Caco-2 (cell line): ENCODE results near the gene KCNQ5. TPM values are rescaled to one million over a fixed set of nuclear protein-coding genes. Genes with fewer than 3 reads are reported as not detected.

Experiments used
- BruUV-seq: library from RNA; stranded (reverse); fragments of 400-500 nt; replicated peaks from 2 replicates; lab custom pipeline; 2021; lab: Mats Ljungman, UMichigan
- CTCF ChIA-PET: fragments of 300-600 bp; sonication (Branson Sonifier 250); formaldehyde crosslinking; loops from one replicate; lab custom pipeline; 2022; ENCODE audit warnings: antibody characterized with exemption; lab: Charles Lee
- POLR2A ChIA-PET: fragments of 300-600 bp; sonication (Branson Sonifier 250); formaldehyde crosslinking; loops from one replicate; lab custom pipeline; 2022; ENCODE audit warnings: antibody characterized with exemption; lab: Charles Lee
- DNase-seq, 2 experiments: peaks; one replicate each; pipeline versions ENCODE4 v3.0.0 to v3.0.0-alpha.2; 2020 to 2022
- H3K27me3 ChIP-seq: replicated peaks from 2 replicates; pipeline ENCODE4 v1.6.0; 2011; ENCODE audit warnings: low read length; ENCODE audit not compliant: control insufficient read depth, insufficient read depth
- H3K36me3 ChIP-seq: 2 replicates; pipeline ENCODE4 v1.5.1; 2011; ENCODE audit warnings: low read length; ENCODE audit not compliant: control insufficient read depth, insufficient read depth
- H3K4me1 ChIP-seq: fragments of 250-450 bp; sonication (Bioruptor Pico); 2 replicates; pipeline ENCODE4 v1.5.1; 2020; ENCODE audit warnings: mild to moderate bottlenecking
- H3K4me3 ChIP-seq: 2 replicates; pipeline ENCODE4 v1.5.1; 2011; ENCODE audit warnings: low read depth, mild to moderate bottlenecking, control low read depth, low read length
- H3K9me3 ChIP-seq: fragments of 250-450 bp; sonication (Bioruptor Pico); 2 replicates; pipeline ENCODE4 v1.5.1; 2020; ENCODE audit warnings: mild to moderate bottlenecking, moderate library complexity
- H3K27ac Mint-ChIP-seq: one replicate; pipeline ENCODE4 v1.8.0; 2022; ENCODE audit warnings: mixed read lengths; ENCODE audit not compliant: unreplicated experiment
- H3K27me3 Mint-ChIP-seq: one replicate; pipeline ENCODE4 v1.8.0; 2022; ENCODE audit warnings: mixed read lengths; ENCODE audit not compliant: insufficient read depth, unreplicated experiment
- H3K36me3 Mint-ChIP-seq: one replicate; pipeline ENCODE4 v1.8.0; 2022; ENCODE audit warnings: mild to moderate bottlenecking, mixed read lengths; ENCODE audit not compliant: insufficient read depth, unreplicated experiment
- H3K4me1 Mint-ChIP-seq: one replicate; pipeline ENCODE4 v1.8.0; 2022; ENCODE audit warnings: low read depth, mixed read lengths; ENCODE audit not compliant: unreplicated experiment
- H3K4me3 Mint-ChIP-seq: one replicate; pipeline ENCODE4 v1.8.0; 2022; ENCODE audit warnings: mild to moderate bottlenecking, moderate library complexity, mixed read lengths; ENCODE audit not compliant: unreplicated experiment
- H3K9me3 Mint-ChIP-seq: one replicate; pipeline ENCODE4 v1.8.0; 2022; ENCODE audit warnings: mixed read lengths; ENCODE audit not compliant: unreplicated experiment
- intact Hi-C: fragments of 100-400 bp; cut with micrococcal nuclease; formaldehyde crosslinking; loops from one replicate; pipeline ENCODE4 v1.10.0; 2022; ENCODE audit not compliant: unreplicated experiment
- total RNA-seq: library from RNA; stranded (reverse); gene quantifications from 2 replicates; pipeline ENCODE4 v1.2.3, GENCODE V29; 2022
- TF ChIP-seq, protein P1 (sequence below), 2 experiments: fragments of 200-600 bp in 1 of 2; IDR thresholded peaks; 1 replicate in 1 of 2; 2 replicates in 1 of 2; pipeline versions ENCODE4 v1.5.1 to v1.8.0; 2011 to 2022; ENCODE audit warnings: antibody characterized with exemption in 1 of 2, control low read depth in 1 of 2, inconsistent platforms in 1 of 2, low read depth in 1 of 2, low read length in 1 of 2, mild to moderate bottlenecking in 1 of 2, moderate library complexity in 1 of 2; ENCODE audit not compliant: insufficient read depth in 1 of 2, severe bottlenecking in 1 of 2, unreplicated experiment in 1 of 2

The KCNQ5 gene
- total RNA-seq, 1 experiment from 2014 or later, result 0.20 TPM

DNA sequence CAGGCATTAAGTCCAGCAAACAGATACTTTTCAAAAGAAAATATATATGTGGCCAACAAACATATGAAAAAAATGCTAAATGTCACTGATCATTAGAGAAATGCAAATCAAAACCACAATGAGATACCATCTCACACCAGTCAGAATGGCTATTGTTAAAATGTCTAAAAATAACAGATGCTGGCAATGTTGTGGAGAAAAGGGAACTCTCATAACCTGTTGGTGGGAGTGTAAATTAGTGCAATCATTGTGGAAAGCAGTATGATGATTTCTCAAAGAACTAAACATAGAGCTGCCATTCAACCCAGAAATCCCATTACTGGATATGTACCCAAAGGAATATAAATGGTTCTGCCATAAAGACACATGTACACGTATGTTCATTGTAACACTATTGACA, 20.6 kb downstream of the KCNQ5 start:
- Histone ChIP-seq H3K36me3 (no peaks in the 10 kb centered on the region), H3K4me3 (no peak overlapping the region), H3K9me3 (no peaks in the 10 kb centered on the region), H3K4me1 (no peaks in the 10 kb centered on the region), H3K27me3 (no peaks in the 10 kb centered on the region)
- Mint-ChIP-seq H3K27me3 (peaks cover 15% of the 10 kb centered on the region), H3K4me3 (no peak overlapping the region), H3K36me3 (no peaks in the 10 kb centered on the region), H3K9me3 (no peaks in the 10 kb centered on the region), H3K4me1 (no peaks in the 10 kb centered on the region), H3K27ac (no peak overlapping the region)
- intact Hi-C loops, result no loop called here
- BruUV-seq, result no TSS peak
- TF ChIP-seq, protein P1, sequence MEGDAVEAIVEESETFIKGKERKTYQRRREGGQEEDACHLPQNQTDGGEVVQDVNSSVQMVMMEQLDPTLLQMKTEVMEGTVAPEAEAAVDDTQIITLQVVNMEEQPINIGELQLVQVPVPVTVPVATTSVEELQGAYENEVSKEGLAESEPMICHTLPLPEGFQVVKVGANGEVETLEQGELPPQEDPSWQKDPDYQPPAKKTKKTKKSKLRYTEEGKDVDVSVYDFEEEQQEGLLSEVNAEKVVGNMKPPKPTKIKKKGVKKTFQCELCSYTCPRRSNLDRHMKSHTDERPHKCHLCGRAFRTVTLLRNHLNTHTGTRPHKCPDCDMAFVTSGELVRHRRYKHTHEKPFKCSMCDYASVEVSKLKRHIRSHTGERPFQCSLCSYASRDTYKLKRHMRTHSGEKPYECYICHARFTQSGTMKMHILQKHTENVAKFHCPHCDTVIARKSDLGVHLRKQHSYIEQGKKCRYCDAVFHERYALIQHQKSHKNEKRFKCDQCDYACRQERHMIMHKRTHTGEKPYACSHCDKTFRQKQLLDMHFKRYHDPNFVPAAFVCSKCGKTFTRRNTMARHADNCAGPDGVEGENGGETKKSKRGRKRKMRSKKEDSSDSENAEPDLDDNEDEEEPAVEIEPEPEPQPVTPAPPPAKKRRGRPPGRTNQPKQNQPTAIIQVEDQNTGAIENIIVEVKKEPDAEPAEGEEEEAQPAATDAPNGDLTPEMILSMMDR (IDR thresholded peaks at IDR 0.05; ENCODE audit: insufficient read depth in 1 of 2, low read depth in 1 of 2, low read length in 1 of 2, severe bottlenecking in 1 of 2, unreplicated experiment in 1 of 2), result no peak
- ChIA-PET CTCF (no interaction called here), POLR2A (no interaction called here)
- DNase-seq, result no peak

DNA sequence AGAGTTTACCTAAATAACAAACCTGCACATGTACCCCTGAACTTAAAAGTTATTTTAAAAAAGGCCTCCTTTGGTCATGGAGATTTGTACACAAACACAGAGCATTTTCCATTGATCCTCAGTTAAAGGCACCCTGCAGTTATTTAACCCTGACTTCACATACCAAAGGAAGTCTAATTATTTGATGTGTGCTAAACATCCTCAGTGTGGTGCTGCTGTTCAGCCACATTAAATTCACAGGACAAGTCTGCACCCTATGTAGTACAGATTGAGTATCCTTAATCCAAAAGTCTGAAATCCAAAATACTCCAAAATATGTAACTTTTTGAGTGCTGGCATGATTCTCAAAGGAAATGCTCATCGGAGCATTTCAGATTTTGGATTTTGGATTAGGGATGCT, 21.4 kb downstream of the KCNQ5 start:
- H3K4me1 Mint-ChIP-seq, result no peaks in the 10 kb centered on the region
- no peak overlapping the region for H3K4me3 Mint-ChIP-seq
- TF ChIP-seq, protein P1 (IDR thresholded peaks at IDR 0.05; ENCODE audit: insufficient read depth in 1 of 2, low read depth in 1 of 2, low read length in 1 of 2, severe bottlenecking in 1 of 2, unreplicated experiment in 1 of 2), result no peak
- Histone ChIP-seq H3K4me3 (no peak overlapping the region), H3K4me1 (no peaks in the 10 kb centered on the region), H3K36me3 (no peaks in the 10 kb centered on the region), H3K9me3 (no peaks in the 10 kb centered on the region), H3K27me3 (no peaks in the 10 kb centered on the region)
- H3K27ac Mint-ChIP-seq, result no peak overlapping the region
- H3K27me3 Mint-ChIP-seq, result peaks cover 15% of the 10 kb centered on the region
- intact Hi-C loops, result no loop called here
- DNase-seq, result no peak
- H3K9me3 Mint-ChIP-seq, result no peaks in the 10 kb centered on the region
- POLR2A ChIA-PET, result no interaction called here
- no TSS peak for BruUV-seq
- H3K36me3 Mint-ChIP-seq, result no peaks in the 10 kb centered on the region
- CTCF ChIA-PET, result no interaction called here

DNA sequence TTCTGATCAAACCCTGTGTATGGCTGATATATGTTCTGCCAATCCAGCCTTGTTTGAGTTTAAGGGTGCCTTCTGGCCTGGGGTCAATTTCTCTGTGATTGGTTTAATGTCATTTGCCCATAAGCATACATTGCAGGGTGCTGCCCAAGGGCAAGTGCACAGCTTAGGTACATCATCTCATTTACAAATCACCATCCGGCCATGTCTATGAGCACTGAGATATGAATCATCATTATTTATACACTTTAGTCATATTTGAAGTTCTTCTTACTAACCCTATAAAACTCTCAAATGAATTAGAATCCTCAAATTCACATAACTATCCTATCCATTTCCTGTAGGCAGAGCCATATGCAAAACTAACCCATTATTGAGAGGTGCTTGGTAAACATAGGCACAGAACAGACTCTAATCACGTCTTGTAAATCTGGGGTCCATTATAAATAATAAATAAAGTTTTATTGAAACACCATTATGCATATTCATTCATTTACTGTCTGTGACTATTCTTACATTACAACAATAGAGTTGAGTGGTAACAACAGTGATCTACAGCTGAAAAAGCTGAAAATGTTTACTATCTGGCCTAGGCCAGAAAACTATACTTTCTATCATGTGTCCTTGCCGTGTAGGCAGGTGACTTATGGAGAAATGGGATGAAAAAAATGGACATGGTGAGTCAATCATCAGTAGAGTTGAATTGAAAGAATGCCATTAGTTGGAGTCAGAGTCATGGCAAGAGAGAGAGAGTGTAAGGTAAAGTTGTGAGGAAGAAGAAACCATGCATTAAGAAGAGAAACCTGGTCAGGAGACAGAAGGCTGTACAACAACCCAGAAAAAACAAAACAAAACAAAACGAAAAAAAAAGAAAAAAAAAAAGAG, 25.0 kb downstream of the KCNQ5 start:
- no peak for DNase-seq
- H3K4me1 Mint-ChIP-seq, result no peaks in the 10 kb centered on the region
- intact Hi-C loops, result no loop called here
- H3K27ac Mint-ChIP-seq, result no peak overlapping the region
- no TSS peak for BruUV-seq
- no peaks in the 10 kb centered on the region for H3K36me3 Mint-ChIP-seq
- no peak overlapping the region for H3K4me3 ChIP-seq
- H3K9me3 Mint-ChIP-seq, result no peaks in the 10 kb centered on the region
- no peaks in the 10 kb centered on the region for H3K36me3 ChIP-seq
- TF ChIP-seq, protein P1 (IDR thresholded peaks at IDR 0.05; ENCODE audit: insufficient read depth in 1 of 2, low read depth in 1 of 2, low read length in 1 of 2, severe bottlenecking in 1 of 2, unreplicated experiment in 1 of 2), result no peak
- H3K27me3 ChIP-seq, result no peaks in the 10 kb centered on the region
- H3K27me3 Mint-ChIP-seq, result peaks cover 12% of the 10 kb centered on the region
- no peaks in the 10 kb centered on the region for H3K9me3 ChIP-seq
- ChIA-PET CTCF (no interaction called here), POLR2A (no interaction called here)
- H3K4me1 ChIP-seq, result no peaks in the 10 kb centered on the region
- H3K4me3 Mint-ChIP-seq, result no peak overlapping the region
